GM12874 (cell line): ENCODE data around the gene ADAM12.

Experiments used
- TF ChIP-seq, protein P1 (sequence below): IDR thresholded peaks from 2 replicates; pipeline ENCODE4 v1.5.1; 2011; ENCODE audit warnings: low read depth, mild to moderate bottlenecking, control low read depth, low read length, moderate library complexity; ENCODE audit not compliant: insufficient read depth

The ADAM12 gene

DNA sequence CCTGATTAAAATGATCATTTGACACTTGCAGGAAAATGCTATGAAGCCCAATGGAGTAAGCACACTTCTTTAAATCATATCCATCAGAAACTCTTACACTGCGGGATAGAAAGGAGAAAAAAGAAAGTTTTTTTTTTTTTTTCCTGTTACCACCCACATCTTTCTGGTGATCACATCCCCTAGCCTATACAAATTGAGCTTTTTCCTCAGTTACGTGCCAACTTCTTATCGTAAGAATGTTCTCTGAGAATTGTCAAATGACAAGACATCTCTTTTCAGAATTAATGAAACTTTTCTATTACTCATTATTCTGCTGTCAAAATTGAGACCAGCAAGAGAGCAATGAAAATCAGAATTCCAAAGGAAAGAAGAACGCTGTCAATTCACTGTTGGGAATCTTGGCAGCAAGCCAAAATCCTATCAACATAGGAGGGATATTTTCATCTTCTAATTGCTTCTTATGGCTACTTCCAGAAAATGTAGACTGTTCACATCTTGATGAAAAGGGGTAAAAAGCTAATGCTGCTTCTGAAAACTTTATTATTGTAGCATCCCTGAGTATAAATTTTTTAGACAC is 179.5 kb downstream of the ADAM12 start:
- TF ChIP-seq, protein P1, sequence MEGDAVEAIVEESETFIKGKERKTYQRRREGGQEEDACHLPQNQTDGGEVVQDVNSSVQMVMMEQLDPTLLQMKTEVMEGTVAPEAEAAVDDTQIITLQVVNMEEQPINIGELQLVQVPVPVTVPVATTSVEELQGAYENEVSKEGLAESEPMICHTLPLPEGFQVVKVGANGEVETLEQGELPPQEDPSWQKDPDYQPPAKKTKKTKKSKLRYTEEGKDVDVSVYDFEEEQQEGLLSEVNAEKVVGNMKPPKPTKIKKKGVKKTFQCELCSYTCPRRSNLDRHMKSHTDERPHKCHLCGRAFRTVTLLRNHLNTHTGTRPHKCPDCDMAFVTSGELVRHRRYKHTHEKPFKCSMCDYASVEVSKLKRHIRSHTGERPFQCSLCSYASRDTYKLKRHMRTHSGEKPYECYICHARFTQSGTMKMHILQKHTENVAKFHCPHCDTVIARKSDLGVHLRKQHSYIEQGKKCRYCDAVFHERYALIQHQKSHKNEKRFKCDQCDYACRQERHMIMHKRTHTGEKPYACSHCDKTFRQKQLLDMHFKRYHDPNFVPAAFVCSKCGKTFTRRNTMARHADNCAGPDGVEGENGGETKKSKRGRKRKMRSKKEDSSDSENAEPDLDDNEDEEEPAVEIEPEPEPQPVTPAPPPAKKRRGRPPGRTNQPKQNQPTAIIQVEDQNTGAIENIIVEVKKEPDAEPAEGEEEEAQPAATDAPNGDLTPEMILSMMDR, result no peak

DNA sequence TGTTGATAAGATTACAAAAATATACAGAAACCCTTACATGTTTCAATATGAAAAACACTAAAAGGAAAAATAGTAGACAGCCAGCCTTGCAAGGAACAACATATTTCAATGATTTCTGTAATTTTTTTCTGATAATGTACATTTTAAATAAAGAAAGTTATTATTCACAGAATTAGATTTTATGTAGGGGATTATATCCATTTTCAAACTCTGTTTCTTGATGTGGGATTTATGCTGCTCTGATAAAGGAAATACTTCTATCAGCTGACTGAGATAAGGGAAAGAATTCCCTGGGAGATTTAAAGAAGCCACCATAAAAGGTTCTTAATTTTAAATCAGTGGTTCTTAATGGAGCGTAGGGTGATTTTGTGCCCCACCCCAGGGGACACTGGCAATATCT is 180.4 kb downstream of the ADAM12 start:
- TF ChIP-seq, protein P1, result no peak

DNA sequence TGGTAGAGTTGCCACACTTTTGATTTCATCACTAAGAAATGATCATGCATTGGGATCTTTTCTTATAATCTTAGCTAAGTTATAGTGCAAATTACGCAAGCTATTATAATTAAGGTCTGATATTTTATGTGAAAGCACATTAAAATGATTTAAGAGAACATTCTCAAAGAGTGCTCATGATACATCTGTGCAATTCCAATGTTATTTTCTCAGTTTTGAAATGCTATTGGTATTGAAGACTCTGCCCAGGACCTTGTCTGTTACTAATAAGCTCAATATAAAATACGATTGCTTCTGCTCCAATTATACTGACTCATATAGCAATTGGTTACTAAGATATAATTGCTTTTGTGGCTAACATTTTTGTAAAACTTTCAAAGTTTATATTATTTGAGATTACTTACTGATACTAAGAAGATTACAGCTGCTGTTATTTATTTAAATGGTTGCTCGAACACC is 180.9 kb downstream of the ADAM12 start:
- TF ChIP-seq, protein P1, result no peak

DNA sequence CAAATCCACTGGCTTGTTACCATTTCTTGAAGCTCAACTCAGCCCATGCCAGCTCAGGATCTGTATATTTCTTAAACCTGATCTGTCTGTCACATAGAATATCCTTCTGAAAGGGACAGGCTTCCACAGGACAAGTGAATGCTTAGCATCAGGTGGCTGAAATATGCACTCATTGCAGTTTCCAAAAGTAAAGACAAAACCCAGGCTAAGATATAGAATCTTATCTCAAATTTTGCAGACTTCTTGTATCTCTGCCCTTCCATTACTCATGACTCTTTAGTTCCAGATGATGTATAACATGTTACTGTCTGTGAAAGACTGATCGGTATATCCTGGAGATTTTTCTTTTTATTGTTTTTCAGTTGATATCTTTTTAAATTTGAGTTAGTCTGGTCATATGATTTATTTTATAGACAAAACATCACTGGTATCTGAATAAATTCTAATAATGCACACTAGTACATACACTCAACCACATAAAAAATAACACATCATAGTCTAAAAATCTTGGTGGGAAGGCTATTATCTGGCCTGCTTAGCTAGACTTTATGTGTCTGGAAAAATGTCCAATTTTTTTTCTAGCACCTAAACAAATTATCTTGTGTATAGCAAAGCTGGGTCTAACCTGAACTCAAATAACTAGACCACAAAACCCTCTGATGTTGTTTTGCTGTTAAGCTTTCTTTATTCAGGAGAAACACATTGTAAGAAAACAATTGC is 182.6 kb downstream of the ADAM12 start:
- TF ChIP-seq, protein P1, result no peak

DNA sequence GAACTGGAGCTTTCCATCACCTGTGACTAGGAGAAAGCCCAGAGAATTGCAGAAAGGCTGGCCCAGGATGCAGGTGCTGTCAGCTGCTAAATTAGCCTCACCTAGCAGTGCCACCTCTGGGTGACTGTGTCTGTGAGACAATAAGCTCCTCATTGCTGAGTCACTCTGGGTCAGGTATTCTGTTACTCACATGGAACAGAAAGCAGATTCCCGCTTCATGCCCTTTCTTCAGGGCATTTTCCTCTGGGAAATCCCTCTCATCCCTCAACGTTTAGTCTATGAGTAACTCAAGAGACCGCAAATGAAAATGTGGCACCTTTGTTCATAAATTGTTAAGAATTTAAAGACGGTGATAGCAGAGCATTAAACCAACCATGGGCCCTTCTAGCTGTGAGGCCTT is 184.0 kb downstream of the ADAM12 start:
- TF ChIP-seq, protein P1, result no peak

DNA sequence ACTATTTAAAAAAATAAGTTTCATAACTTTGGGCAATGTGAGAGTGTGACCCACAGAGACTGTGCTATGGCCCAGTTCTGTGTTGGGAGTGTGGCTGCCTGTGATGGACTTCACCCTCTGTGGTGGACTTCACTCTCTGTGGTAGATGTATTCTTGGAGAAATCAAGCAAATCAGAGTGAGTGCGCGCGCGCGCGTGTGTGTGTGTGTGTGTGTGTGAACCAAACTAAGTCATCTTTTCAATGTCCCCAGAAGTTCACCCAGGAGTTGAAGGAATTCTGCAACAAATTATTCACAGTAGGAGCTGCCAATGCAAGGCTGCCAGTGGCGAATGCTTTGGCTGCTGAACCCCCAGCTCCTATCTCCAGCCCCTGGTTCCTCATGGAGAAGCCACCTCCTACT is 184.5 kb downstream of the ADAM12 start:
- TF ChIP-seq, protein P1, result no peak

DNA sequence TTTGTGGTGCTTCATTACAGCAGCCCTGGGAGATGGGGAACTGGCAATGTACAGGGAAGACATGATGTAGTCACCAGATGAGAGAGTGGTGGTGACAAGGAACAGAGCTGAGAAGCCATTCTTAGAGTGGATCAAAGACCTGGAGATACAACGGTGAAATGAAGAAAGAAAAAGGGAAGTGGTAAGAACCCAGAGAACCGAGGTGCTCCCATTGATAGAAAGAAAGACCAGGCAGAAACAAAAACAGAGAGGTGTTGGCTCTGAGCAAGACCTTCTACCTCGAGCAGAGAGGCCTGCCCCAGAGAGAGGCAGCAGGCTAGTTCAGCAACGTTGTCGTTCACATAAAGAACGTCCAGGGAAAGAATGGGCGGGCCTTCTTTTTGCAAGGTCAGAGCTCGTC is 186.7 kb downstream of the ADAM12 start:
- TF ChIP-seq, protein P1, result no peak
